GM18870 (cell line): ENCODE results near the gene TPST2.

Source experiments
- ATAC-seq: cut with Tn5 transposase; IDR thresholded peaks from one replicate; pipeline ENCODE4 v1.9.1; 2021; ENCODE audit warnings: moderate library complexity; ENCODE audit not compliant: unreplicated experiment

Gene TPST2

GRCh38 chr22:26581026-26581425, 8.9 kb downstream of the TPST2 start:
- no peak for ATAC-seq

GRCh38 chr22:26580240-26580962, 9.5 kb downstream of the TPST2 start:
- ATAC-seq = no peak

- ATAC-seq = no peak
These were observed 10.5 kb downstream of the TPST2 start for GRCh38 chr22:26579331-26579886.

- no peak for ATAC-seq
These were observed 12.9 kb downstream of the TPST2 start for GRCh38 chr22:26577081-26577480.

GRCh38 chr22:26576026-26576680, 13.8 kb downstream of the TPST2 start:
- ATAC-seq = no peak

GRCh38 chr22:26574001-26574723, 15.8 kb downstream of the TPST2 start:
- no peak for ATAC-seq

GRCh38 chr22:26573026-26573662, 16.8 kb downstream of the TPST2 start:
- no peak for ATAC-seq

- ATAC-seq = no peak
These were observed 18.9 kb downstream of the TPST2 start for GRCh38 chr22:26570864-26571525.

- ATAC-seq = no peak
These were observed 19.8 kb downstream of the TPST2 start for GRCh38 chr22:26570115-26570514.

- no peak for ATAC-seq
These were observed 21.7 kb downstream of the TPST2 start for GRCh38 chr22:26568207-26568706.

- no peak for ATAC-seq
These were observed 22.3 kb downstream of the TPST2 start for GRCh38 chr22:26567610-26568009.

GRCh38 chr22:26566994-26567393, 22.9 kb downstream of the TPST2 start:
- ATAC-seq = no peak

- ATAC-seq = no peak
These were observed 24.0 kb downstream of the TPST2 start for GRCh38 chr22:26565889-26566288.

- no peak for ATAC-seq
These were observed 24.8 kb downstream of the TPST2 start for GRCh38 chr22:26565181-26565580.

GRCh38 chr22:26564672-26565071, 25.3 kb downstream of the TPST2 start:
- ATAC-seq = no peak

- ATAC-seq = no peak
These were observed 25.8 kb downstream of the TPST2 start for GRCh38 chr22:26564181-26564580.

GRCh38 chr22:26563022-26563421, 26.9 kb downstream of the TPST2 start:
- ATAC-seq = no peak

GRCh38 chr22:26561756-26562417, 28.0 kb downstream of the TPST2 start:
- no peak for ATAC-seq

- ATAC-seq = no peak
These were observed 29.9 kb downstream of the TPST2 start for GRCh38 chr22:26559961-26560575.
